HepG2 (cell line): ENCODE measurements around the gene DHCR7. TPM values are rescaled to one million over a fixed set of nuclear protein-coding genes. Genes with fewer than 3 reads are reported as not detected.

Experiments
- GTF2F1 ChIP-seq: fragments of 150-350 bp; IDR thresholded peaks from 2 replicates; pipeline ENCODE4 v1.6.1; 2014; ENCODE audit warnings: low read length
- KAT8 ChIP-seq: IDR thresholded peaks from 2 replicates; pipeline ENCODE4 v1.6.1; 2016; ENCODE audit warnings: missing genetic modification reagents, missing compliant biosample characterization
- KDM2A ChIP-seq: sonication (generic); formaldehyde crosslinking; IDR thresholded peaks from 2 replicates; pipeline ENCODE4 v1.4.0; 2020; ENCODE audit warnings: low read depth, missing genetic modification reagents, borderline replicate concordance
- KLF12 ChIP-seq: sonication (generic); formaldehyde crosslinking; IDR thresholded peaks from 2 replicates; pipeline ENCODE4 v1.4.0; 2020; ENCODE audit warnings: missing genetic modification reagents, borderline replicate concordance
- MED1 ChIP-seq: sonication (generic); formaldehyde crosslinking; IDR thresholded peaks from 2 replicates; pipeline ENCODE4 v1.4.0; 2020; ENCODE audit warnings: missing genetic modification reagents
- NKX3-1 ChIP-seq: sonication (generic); formaldehyde crosslinking; IDR thresholded peaks from 2 replicates; pipeline ENCODE4 v1.5.0; 2020; ENCODE audit warnings: missing genetic modification reagents
- PLSCR1 ChIP-seq: sonication (generic); formaldehyde crosslinking; IDR thresholded peaks from 2 replicates; pipeline ENCODE4 v1.5.0; 2020; ENCODE audit warnings: missing genetic modification reagents, mild to moderate bottlenecking, borderline replicate concordance
- TMF1 ChIP-seq: sonication (generic); formaldehyde crosslinking; IDR thresholded peaks from 2 replicates; pipeline ENCODE4 v1.8.1; 2022; ENCODE audit warnings: low read depth, missing genetic modification reagents
- ZSCAN25 ChIP-seq: sonication (generic); formaldehyde crosslinking; IDR thresholded peaks from 2 replicates; pipeline ENCODE4 v1.8.0; 2022; ENCODE audit warnings: mild to moderate bottlenecking, missing genetic modification reagents
- polyA plus RNA-seq, 8 experiments: library from polyadenylated mRNA; depleted of rRNA in 3 of 8; stranded (reverse) in 7 of 8; unstranded in 1 of 8; fragments of >200 nt; fragmentation: Illumina TruSeq in 4 of 8; extraction: Trizol in 4 of 8; gene quantifications; 2 replicates each; pipeline versions ENCODE4 v1.2.1 to v1.2.3, GENCODE V29; 2011 to 2016; ENCODE audit warnings: low read depth in 4 of 8, missing spikeins in 1 of 8, mixed read lengths in 1 of 8; ENCODE audit not compliant: insufficient read depth in 1 of 8
- total RNA-seq, 5 experiments: library from RNA; depleted of rRNA; stranded (reverse); fragments of >200 nt; fragmentation: Illumina TruSeq; extraction: Trizol; gene quantifications; 2 replicates each; pipeline ENCODE4 v1.2.3, GENCODE V29; 2016; ENCODE audit warnings: low read depth in 1 of 5
- TF ChIP-seq, protein P1 (sequence below): IDR thresholded peaks from 2 replicates; pipeline ENCODE4 v1.6.1; 2016; ENCODE audit warnings: low read depth, missing genetic modification reagents, missing compliant biosample characterization
- TF ChIP-seq, protein P2 (sequence below): sonication (generic); formaldehyde crosslinking; IDR thresholded peaks from 2 replicates; pipeline ENCODE4 v1.5.1; 2020; ENCODE audit warnings: missing genetic modification reagents, mild to moderate bottlenecking, borderline replicate concordance

The DHCR7 gene
- total and polyA plus RNA-seq, 2 of the 13 experiments (the other 11 are each of a cell fraction or from before 2014, with no cell fraction given): 96.0 to 143 TPM

DNA sequence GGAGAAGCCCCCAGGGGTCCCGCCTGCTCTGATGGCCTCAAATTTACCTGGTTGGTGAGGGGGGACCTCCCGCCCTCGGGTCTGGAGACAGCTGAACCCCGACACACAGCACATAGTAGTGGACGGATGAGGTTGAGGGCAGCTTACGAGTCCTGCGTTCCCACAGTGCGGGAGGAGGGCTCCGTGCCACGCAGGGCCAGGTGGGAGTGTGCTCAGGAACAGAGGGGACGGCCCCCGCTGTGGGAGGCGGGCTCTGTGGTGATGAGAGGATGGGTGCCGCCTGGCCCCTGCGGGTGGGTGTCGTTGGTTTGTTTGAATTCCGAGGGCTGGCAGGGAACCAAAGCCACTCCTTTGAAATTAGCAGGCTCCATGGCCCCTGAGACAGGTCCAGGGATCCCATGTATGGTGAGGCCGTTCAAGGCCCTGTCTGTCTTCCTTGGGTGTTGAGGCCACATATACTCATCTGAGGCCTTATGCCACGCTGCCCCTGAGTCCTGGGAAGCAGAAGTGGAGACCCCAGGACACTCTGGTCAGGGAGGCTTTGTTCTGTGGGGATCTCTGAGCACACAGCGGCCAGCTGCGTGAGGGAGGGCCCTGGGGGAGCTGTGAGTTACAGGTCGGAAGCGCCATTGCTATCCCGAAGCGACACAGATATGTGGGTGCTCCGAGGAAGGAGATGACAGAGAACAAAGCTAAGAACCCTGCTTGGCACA is 26.7 kb upstream of the DHCR7 start (continued):
- TF ChIP-seq, protein P1, sequence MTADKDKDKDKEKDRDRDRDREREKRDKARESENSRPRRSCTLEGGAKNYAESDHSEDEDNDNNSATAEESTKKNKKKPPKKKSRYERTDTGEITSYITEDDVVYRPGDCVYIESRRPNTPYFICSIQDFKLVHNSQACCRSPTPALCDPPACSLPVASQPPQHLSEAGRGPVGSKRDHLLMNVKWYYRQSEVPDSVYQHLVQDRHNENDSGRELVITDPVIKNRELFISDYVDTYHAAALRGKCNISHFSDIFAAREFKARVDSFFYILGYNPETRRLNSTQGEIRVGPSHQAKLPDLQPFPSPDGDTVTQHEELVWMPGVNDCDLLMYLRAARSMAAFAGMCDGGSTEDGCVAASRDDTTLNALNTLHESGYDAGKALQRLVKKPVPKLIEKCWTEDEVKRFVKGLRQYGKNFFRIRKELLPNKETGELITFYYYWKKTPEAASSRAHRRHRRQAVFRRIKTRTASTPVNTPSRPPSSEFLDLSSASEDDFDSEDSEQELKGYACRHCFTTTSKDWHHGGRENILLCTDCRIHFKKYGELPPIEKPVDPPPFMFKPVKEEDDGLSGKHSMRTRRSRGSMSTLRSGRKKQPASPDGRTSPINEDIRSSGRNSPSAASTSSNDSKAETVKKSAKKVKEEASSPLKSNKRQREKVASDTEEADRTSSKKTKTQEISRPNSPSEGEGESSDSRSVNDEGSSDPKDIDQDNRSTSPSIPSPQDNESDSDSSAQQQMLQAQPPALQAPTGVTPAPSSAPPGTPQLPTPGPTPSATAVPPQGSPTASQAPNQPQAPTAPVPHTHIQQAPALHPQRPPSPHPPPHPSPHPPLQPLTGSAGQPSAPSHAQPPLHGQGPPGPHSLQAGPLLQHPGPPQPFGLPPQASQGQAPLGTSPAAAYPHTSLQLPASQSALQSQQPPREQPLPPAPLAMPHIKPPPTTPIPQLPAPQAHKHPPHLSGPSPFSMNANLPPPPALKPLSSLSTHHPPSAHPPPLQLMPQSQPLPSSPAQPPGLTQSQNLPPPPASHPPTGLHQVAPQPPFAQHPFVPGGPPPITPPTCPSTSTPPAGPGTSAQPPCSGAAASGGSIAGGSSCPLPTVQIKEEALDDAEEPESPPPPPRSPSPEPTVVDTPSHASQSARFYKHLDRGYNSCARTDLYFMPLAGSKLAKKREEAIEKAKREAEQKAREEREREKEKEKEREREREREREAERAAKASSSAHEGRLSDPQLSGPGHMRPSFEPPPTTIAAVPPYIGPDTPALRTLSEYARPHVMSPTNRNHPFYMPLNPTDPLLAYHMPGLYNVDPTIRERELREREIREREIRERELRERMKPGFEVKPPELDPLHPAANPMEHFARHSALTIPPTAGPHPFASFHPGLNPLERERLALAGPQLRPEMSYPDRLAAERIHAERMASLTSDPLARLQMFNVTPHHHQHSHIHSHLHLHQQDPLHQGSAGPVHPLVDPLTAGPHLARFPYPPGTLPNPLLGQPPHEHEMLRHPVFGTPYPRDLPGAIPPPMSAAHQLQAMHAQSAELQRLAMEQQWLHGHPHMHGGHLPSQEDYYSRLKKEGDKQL: no peak
- TF ChIP-seq ZSCAN25: no peak
- no peak for TF ChIP-seq KDM2A (CRISPR knock-in tag)
- TF ChIP-seq, protein P2, sequence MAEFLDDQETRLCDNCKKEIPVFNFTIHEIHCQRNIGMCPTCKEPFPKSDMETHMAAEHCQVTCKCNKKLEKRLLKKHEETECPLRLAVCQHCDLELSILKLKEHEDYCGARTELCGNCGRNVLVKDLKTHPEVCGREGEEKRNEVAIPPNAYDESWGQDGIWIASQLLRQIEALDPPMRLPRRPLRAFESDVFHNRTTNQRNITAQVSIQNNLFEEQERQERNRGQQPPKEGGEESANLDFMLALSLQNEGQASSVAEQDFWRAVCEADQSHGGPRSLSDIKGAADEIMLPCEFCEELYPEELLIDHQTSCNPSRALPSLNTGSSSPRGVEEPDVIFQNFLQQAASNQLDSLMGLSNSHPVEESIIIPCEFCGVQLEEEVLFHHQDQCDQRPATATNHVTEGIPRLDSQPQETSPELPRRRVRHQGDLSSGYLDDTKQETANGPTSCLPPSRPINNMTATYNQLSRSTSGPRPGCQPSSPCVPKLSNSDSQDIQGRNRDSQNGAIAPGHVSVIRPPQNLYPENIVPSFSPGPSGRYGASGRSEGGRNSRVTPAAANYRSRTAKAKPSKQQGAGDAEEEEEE: no peak
- no peak for TF ChIP-seq KAT8 (CRISPR knock-in tag)
- no peak for TF ChIP-seq KLF12 (CRISPR knock-in tag)
- no peak for TF ChIP-seq TMF1
- TF ChIP-seq MED1 (CRISPR knock-in tag): no peak
- TF ChIP-seq NKX3-1: no peak
- no peak for TF ChIP-seq PLSCR1 (CRISPR knock-in tag)
- TF ChIP-seq GTF2F1: no peak
